ENCODE results near the gene SULT4A1.

Gene SULT4A1

GRCh38 chr22:43812890-43813289 is 49.4 kb downstream of the SULT4A1 start:
- TF ChIP-seq POLR2AphosphoS5 (IDR thresholded peaks at IDR 0.05; ENCODE audit: low read depth, low read length) (no peak), FOXP2 (optimal IDR thresholded peaks at IDR 0.05; ENCODE audit: borderline replicate concordance, extremely low read depth, extremely low read length, insufficient read depth) (no peak), TAF1 (IDR thresholded peaks at IDR 0.05; ENCODE audit: borderline replicate concordance, insufficient read depth, low read length) (no peak), SIN3A (IDR thresholded peaks at IDR 0.05; ENCODE audit: borderline replicate concordance, insufficient read depth, low read length) (no peak), REST (IDR thresholded peaks at IDR 0.05; ENCODE audit: insufficient read depth in 1 of 2, low read depth in 2 of 2, low read length in 2 of 2) (no peak)

- TF ChIP-seq POLR2AphosphoS5 (IDR thresholded peaks at IDR 0.05; ENCODE audit: low read depth, low read length) (peak; percentile 38; the same call in 1 of the 2 replicates), TAF1 (IDR thresholded peaks at IDR 0.05; ENCODE audit: borderline replicate concordance, insufficient read depth, low read length) (no peak), REST (IDR thresholded peaks at IDR 0.05; ENCODE audit: insufficient read depth in 1 of 2, low read depth in 2 of 2, low read length in 2 of 2) (no peak), FOXP2 (optimal IDR thresholded peaks at IDR 0.05; ENCODE audit: borderline replicate concordance, extremely low read depth, extremely low read length, insufficient read depth) (peak; percentile 14), SIN3A (IDR thresholded peaks at IDR 0.05; ENCODE audit: borderline replicate concordance, insufficient read depth, low read length) (peak; percentile 79; the same call in 1 of the 2 replicates)
These were observed 50.0 kb downstream of the SULT4A1 start, which contains the start of gene EFCAB6 for GRCh38 chr22:43812149-43812842. Gene EFCAB6, minus strand, starts transcription at chr22:43812305. Its CDS starts 29,987 bp downstream, at chr22:43782318.

DNA sequence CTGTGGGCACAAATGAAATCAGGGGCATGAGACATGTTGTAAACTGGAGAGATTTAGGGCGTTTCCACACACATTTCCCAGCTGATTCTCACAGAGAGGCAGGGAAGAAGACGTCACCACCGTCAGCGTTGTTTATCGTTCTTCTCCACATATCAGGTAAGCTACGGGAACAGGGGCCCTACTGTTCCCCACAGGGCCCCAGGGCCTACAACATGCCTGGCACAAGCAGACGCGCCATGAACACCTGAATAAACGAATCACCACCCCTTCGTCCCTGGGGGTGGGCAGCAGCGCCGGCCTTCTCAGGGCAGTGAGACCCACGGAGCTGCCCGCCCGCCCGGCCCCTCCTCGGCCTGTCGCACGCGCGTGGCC is 50.5 kb downstream of the SULT4A1 start:
- TF ChIP-seq SIN3A (IDR thresholded peaks at IDR 0.05; ENCODE audit: borderline replicate concordance, insufficient read depth, low read length) (no peak), POLR2AphosphoS5 (IDR thresholded peaks at IDR 0.05; ENCODE audit: low read depth, low read length) (no peak), TAF1 (IDR thresholded peaks at IDR 0.05; ENCODE audit: borderline replicate concordance, insufficient read depth, low read length) (no peak), REST (IDR thresholded peaks at IDR 0.05; ENCODE audit: insufficient read depth in 1 of 2, low read depth in 2 of 2, low read length in 2 of 2) (no peak), FOXP2 (optimal IDR thresholded peaks at IDR 0.05; ENCODE audit: borderline replicate concordance, extremely low read depth, extremely low read length, insufficient read depth) (no peak)

GRCh38 chr22:43802897-43803495 is 59.3 kb downstream of the SULT4A1 start:
- TF ChIP-seq FOXP2 (optimal IDR thresholded peaks at IDR 0.05; ENCODE audit: borderline replicate concordance, extremely low read depth, extremely low read length, insufficient read depth) (no peak), REST (IDR thresholded peaks at IDR 0.05; ENCODE audit: insufficient read depth in 1 of 2, low read depth in 2 of 2, low read length in 2 of 2) (no peak), TAF1 (IDR thresholded peaks at IDR 0.05; ENCODE audit: borderline replicate concordance, insufficient read depth, low read length) (no peak), POLR2AphosphoS5 (IDR thresholded peaks at IDR 0.05; ENCODE audit: low read depth, low read length) (no peak), SIN3A (IDR thresholded peaks at IDR 0.05; ENCODE audit: borderline replicate concordance, insufficient read depth, low read length) (no peak)

Measured in PFSK-1 (cell line).